Mammary epithelial cell (primary cell): ENCODE measurements around the gene EEFSEC.

Experiments
- CTCF ChIP-seq, 2 donors: IDR thresholded peaks in 1 of 2; conservative IDR thresholded peaks in 1 of 2; 2 replicates each; pipeline ENCODE4 v1.5.1; 2011 to 2012; ENCODE audit warnings: inconsistent platforms in 2 of 2, low read length in 2 of 2, mild to moderate bottlenecking in 2 of 2, control low read depth in 1 of 2, low read depth in 1 of 2; ENCODE audit not compliant: insufficient read depth in 1 of 2; ENCODE audit errors: extremely low read depth in 1 of 2
- EZH2 ChIP-seq: IDR thresholded peaks from 2 replicates; pipeline ENCODE4 v1.6.1; 2012; ENCODE audit warnings: low read length, inconsistent platforms, borderline replicate concordance

GRCh38 chr3:128431803-128432300, 278.6 kb downstream of the EEFSEC start:
- no peak for TF ChIP-seq CTCF (conservative IDR thresholded peaks at IDR 0.05 in 1 of 2, IDR thresholded peaks at IDR 0.05 in 1 of 2; ENCODE audit: extremely low read depth in 1 of 2, insufficient read depth in 1 of 2, low read depth in 1 of 2, low read length in 2 of 2)
- peak; percentile 50 for TF ChIP-seq EZH2
